Activated CD4-positive, alpha-beta T cell treated with anti-CD3 and anti-CD28 coated beads, Interleukin-10, Interleukin-2, amounts not matched to agents 100 ng/mL and 50 ng/mL, durations not matched to agents 16 hours and 8 hours (primary cell): ENCODE results near the gene APBA2.
A peak's percentile ranks its signal among the peaks of the same experiment; 100 is the strongest.

ENCODE experiments used
- DNase-seq: peaks from one replicate; pipeline ENCODE4 v3.0.0-alpha.2; 2020

Gene APBA2

DNA sequence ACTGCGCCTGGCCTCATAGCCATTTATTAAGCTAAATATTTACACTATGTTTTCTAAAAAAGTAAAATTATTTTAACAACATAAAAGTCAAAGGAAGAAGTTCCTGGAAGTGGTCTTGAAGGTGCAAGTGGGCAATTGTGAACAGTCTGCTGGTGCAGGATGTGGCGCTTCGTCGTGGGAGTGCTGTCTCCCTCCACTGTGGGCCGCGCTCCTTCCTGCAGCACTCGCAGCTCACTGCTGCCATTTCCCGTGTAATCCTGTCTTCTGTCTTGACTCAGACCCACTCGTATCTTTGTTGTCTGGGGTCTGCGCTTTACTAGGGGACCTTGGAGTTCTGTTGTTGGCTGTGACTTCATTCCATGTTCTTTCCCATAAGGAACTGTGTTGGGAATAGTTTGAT, 56.3 kb downstream of the APBA2 start:
- DNase-seq: no peak

DNA sequence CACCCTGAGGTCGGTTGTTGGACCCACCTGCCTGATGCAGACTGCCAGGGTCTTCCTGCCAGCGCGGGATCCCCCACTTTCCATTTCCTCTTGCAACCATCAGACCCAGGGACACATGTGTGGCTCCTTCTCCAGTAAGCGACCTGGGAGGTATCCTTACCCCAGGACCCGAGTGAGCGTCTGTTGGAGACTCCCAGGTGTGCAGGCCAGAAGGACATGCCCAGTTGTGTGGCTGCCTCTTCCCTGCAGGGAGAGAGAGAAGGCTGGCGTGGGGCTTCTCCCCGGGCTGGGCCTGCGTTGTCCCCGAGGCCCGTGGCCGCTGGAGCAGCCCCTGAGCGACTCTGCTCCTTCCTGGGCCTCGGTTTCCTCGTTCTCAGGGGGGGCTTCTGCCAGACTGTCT, 56.8 kb downstream of the APBA2 start:
- no peak for DNase-seq

DNA sequence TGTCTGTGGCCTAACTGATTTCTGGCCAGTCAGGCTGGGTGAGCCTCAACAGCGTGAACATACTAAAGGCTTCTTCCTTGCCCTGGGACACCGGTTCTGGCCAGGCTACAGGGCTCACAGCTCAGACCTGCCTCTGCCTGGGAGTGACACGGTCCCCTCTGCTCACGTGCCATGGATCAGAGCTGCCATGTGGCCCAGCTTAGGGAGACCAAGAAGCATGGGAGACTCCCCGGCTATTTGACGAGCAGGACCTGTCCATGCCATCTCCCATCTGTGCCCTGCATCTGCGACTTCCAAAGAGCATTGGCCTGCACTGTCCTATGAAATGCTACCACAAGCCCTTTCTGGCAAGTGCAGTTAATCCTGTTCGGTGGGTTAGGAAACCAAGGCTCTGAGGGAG, 57.4 kb downstream of the APBA2 start:
- DNase-seq: no peak

DNA sequence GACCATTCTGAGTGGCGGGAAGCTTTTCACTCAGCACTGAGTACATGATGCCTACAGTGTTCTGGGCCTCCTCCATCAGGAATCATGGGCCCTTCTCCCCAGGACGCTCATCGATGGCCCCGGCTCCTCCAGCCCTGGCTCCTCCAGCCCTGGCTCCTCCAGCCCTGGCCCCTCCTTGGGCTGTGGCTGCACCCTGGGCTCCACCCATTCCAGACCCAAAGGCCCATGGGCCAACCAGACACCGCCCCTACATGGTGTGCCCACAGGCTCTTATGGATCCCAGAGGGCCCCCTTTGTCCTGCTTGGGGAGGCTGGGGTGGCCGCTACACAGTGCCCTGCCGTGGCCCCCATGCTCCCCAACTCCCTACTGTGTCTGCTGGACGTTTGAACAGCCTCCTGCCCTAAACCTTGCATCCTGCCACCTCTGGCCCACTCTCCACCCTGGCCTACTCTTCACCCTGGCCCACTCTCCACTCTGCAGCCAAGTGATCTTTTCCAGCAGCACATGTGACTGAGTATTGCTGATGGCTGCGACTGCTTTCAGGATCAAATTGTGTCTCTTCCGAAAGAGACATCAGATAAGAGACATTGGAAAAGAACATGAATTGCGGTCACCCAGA, 57.9 kb downstream of the APBA2 start:
- DNase-seq: no peak

DNA sequence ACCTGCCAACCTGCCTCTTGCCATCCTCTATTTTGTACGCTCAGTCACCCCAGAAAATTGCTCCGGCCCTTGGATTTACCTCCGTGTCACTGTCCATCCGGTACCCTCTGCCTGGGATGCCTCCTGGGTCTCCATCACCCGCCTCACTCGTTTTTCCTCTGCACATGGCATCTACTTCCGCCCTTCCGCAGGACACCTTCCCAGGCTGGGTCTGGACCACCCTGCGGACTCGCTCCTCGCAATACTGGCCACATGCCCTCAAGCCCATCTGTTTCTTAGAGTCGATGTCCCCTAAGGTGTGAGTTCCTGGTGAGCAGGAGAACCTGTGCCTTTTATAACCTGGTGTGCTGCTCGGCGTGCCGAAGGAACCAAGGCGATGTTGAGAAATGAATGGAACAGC, 58.5 kb downstream of the APBA2 start:
- no peak for DNase-seq

DNA sequence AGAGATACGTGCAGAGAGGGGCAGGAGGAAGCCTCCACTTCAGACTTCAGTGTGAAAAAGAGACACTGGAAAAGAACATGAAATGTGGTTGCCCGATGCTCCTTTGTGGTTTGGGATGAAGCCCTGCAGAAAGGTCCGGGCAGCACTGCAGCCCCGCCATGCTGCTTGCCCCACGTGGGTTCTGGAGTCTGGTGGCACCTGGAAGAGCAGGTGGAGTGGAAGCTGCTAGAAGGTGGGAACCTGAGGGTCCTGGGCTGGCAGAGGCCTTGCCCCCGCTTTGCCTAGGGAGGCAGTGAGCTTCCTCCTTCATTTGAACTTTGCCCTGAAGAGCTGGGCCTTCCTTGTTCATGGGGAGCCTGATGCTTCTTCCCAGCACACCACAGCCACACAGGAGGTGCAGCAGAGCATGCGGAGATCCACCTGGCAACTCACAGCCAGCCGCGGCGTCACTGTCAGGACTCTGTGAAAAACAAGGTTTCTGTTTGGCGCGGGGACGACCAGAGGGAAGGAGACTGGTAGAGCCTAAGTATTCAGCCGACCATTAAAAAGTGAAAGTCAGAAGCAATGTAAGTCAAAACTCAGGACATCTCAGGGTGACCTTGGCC, 59.0 kb downstream of the APBA2 start:
- no peak for DNase-seq

DNA sequence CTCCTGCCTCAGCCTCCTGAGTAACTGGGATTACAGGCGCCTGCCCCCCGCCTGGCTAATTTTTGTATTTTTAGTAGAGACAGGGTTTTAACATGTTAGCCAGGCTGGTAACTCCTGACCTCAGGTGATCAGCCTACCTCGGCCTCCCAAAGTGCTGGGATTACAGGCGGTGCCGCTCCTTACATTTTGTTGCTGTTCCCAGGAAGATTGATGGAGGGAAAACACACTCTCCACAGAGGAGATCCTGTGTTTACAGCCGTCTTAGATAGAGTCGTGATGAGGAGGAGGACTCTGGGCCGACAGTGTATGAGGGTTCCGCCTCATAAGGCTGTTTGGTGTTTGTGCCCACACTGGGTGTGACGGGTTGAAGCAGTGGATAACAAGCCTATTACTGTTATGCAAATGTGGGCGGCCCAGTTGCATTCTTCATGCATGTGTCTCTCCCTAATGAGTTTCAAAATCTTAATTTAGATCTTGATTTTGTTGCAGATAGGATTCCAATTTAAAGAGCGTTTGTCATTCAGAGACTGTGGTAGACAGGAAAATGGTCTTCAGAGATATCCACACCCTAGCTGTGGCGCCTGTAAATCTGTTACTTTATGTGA, 60.0 kb downstream of the APBA2 start:
- no peak for DNase-seq

DNA sequence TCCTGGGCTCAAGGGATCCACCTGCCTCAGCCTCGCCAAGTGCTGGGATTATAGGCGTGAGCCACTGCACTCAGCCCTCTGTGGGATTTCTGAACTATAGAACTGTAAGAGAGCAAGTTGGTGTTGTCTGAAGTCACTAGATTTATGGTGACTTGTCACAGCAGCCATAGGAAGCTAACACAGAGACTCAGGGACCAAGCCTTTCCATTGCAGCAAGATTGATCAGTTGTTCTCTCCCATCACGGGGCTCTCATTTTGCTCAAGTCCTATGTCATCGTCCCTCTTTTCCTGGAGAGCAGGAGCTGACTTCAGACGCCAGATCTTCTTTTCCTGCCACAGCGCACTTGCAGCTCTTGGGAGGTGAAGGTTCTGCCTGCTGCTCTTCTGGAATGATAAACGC, 61.0 kb downstream of the APBA2 start:
- no peak for DNase-seq

DNA sequence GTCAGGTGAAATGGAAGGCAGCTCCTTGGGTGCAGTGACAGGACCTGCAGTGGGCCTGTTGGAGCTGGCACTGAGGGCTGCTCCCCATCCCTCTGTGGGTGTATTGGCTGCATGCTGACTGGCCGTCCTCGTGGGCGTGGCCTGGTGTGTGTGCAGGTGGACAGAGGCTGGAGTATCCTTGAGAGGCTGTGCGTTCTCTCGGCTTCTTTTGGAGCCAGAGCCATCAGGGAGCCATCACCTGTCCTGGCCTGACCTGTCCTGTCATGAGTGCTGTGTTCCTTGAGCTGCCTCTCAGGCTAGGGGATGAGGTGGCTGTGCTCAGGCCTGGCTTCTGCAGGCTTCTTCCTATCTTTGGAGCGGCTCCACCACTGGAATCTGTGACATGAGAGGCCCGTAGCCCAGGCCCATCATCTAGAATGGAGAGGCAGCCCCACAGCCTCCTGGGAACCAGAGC, 61.5 kb downstream of the APBA2 start:
- no peak for DNase-seq

DNA sequence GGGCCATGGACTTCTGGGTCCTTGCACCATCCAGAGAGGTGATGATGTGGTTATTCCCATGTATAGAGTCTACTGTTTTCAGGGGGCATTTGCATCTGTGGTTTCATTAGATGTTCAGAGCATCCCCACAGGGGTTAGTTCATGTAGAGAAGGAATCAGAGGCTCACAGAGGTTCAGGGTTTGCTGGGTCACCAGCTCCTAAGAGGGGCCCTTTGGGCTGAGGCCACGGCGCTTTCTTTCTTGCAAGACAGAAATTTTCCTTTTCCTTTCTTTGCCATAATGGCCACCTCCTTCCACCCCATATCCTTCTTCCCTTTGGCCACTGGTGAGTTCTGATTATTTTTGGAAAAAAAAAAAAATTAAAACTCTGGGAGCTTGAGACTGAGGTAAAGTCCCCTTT, 62.3 kb downstream of the APBA2 start:
- DNase-seq: no peak

DNA sequence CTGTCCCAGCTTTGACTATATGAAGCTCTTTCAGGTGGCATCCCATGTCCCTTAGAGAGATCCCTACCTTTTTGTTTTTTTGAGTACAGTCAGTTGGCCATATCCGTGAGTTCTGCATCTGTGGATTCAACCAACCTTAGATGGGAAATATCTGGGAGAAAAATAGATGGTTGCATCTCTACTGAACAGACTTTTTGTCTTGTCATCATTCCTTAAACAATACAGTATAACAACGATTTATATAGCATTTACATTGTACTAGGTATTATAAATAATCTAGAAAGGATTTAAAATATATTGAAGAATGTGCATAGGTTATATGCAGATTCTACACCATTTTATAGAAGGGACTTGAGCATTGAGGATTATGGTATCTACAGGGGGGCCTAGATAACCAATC, 65.1 kb downstream of the APBA2 start:
- no peak for DNase-seq

DNA sequence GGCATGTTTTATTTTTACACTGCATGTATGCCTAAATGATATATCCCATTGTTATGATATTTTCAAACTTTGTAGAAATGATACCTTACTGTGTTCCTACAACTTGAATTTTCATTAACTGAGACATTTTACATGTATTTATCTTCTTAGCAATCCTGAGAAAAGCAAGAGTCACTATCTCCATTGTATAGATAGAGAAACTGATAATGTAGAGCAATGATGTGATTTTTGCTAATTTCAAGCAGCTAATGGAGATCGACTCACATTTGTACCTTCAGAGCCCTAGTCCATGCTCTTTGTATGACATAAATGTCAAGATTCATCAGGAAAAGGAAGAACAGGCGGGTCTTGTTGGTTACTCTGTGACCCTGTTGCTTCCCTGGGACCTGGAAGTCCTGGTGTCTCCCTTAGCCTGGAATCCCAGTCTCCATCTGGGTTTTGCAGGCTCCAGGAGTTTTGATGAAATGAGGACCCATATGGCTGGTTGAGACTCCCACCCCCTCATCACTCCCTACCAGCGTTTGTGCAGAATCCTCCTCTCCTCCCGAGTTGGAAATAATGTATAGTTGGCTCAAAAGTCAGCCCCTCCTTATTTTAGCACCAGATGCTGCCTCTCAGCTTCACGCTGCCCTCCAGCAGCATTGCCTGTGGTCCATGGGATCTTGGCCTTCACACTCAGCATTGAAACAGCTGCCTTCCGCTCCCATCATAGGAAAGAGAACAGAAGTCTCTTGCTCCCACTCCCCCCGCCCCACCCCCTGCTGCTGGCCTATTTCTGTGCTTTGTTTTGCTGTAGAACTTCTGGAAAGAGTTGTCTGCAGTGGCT, 67.1 kb downstream of the APBA2 start:
- no peak for DNase-seq

DNA sequence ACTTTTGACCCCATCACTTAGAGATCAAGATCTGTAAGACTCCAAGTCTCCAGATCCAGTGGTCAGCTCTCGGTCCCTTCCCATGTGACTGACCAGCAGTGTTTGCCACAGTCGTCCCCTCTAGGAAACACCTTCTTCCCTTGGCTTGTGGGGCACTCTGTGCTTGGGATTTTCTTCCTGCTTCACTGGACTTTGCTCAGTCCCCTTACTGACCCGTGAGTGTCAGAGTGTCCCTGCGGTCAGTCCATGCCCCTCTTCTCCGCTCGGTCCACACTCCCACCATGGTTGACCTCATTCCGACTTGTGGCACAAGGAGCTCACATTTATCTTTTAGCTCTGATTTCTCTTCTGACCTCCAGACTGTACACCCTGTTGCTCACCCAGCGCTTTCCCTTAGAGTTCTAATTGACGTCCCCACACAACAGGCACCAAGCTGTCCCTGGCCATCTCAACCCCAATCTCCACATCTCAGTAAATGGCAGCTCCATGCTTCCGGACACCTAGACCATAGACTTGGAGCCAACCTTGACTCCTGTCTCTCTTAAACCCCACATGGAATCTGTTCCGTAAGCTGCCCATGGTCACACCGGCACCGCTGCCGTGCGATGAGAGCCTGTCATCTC, 67.9 kb downstream of the APBA2 start:
- no peak for DNase-seq

DNA sequence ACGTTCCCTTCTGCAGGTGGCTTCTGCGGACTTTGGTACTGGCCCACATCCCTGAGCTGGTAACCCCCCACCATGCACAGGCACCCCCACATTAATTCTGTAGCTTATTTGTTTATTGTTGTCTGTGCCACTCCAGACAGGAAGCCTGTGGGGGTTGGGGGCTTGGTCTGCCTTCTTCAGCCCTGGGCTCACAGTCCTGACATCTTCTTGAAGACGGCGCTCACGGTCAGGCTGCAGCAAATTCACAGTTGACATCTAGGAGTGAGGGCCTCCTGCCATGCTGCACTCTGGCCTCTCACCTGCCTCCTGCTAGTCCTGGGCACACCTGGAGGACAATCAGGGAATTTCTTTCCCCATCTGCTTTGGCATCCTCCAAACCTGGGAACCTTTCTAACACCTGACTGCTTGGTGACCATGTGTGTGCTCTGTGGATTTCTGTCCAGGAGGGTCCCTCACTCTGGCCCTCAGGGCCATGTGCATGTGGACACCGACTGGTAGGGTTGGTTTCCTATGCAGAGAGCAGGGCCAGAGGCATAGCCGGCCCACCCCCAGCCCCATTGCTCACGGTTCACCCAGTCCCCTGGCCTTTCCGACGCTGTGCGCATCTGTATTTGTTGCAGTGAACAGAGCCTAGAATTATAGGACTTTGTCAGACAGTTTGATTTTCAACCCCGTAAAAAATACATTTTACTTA, 68.8 kb downstream of the APBA2 start:
- DNase-seq: no peak

DNA sequence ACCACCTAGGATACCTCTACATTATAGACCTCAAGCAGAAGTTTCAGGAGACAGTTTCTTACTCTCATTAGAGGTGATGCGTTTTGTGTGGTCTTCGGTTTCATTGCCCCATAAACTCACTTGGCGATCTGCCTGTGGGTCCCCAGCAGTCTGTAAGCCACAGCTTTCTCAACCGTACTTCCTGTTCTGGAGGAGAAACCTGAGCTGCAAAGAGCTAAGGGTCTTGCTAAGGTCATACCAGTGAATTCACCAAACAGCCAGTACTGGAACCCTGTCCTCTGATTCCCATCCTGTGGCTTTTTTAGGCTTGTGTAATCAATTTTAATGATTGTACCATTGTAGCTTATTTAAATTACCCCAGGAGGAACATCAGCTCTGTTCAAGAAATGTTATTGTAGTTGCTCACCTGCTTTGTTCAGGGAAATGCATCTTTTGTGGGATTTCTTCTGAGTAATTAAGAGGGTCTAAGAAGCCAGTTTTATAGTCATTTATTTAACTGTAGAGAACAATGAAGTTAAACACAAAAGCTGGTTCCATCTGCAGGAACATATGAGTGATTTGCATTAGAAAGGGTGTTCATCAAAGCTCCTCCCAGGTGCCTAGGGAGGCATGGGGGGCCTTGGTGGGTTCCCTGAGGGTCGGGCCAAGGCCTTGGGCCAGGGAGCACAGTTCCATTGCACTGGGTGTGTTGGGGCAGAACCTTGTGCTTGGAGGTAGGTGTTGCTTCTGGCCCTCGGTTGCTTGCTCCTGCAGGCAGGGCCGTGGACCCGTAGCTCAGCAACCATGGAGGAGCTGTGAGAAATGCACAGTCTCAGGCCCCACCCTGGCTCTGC, 69.6 kb downstream of the APBA2 start:
- DNase-seq: peak; percentile 13

DNA sequence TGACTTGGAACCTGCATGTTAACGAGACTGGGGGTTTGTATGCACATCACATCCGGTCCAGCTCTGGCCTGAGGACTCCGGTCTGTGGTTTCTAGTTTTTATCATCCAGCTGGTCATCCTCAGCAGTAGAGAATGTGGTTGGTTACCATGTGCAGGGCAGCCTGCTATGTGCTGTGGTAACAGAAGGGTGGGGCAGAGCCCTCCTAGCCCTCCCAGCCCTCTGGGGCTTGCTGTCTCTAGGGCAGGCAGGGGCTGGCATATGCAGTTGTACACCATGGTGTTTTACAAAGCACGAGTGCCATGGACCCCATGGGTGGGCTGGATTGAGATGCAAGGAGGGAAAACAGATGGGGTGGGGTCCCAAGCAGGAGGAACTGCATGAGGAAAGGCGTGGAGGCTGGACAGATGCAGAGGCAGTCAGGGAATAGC, 70.2 kb downstream of the APBA2 start:
- DNase-seq: no peak

DNA sequence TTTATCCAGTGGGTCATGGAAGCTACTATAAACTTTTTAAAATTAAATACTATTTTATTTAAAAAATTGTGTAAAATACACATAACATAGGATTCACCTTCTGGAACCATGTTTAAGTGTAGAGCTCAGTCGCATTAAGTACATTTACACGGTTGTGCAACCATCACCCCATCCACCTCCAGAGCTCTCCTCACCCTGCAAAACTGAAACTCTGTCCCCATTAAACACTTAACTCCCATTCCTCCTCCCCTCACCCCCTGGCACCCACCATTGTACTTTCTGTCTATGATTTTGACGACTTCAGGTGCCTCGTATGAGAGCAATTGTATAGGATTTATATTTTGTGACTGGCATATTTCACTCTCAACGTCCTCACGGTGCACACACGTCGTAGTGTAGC, 70.7 kb downstream of the APBA2 start:
- no peak for DNase-seq

DNA sequence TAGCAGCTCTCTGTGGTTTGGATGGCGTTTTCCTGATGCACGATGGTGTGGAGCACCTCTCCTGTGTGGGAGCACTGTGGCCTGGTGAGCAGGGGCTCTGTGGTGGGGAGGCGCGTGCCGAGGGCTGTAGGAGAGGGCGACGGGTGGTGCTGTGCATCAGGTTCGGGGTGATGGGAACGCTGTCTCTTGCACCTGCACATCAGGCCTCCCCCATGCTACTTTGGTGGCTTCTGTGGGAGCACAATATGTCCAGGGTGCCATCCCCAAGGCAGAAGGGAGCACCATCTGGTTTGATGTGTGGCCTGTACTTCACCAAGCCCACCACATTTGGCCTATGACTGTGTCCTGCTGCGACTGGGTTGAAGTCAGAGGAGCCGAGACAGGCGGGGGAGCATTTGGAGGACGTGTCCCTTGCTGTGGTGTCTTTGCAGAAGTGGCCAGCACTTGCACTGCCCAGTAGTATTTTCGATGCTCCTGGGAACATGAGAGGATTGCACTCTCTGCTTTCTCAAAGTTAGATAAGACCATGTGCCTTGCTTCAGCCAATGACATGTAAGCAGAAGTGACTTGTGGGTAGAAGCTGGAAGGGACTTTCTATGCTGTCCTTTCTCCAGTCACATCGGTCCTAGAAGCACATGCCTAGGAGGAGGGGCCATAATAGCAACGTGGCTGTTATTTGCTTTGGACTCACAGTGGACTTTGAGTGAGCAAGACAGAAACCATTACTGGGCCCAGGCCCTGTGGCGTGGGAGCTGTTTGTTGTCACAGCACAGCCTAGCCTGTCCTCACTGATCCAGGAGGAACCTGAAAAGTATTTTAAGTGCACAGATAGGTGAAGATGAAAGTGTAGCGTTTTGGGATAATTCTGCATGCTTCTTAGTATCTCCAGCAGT, 72.1 kb downstream of the APBA2 start:
- DNase-seq: no peak

DNA sequence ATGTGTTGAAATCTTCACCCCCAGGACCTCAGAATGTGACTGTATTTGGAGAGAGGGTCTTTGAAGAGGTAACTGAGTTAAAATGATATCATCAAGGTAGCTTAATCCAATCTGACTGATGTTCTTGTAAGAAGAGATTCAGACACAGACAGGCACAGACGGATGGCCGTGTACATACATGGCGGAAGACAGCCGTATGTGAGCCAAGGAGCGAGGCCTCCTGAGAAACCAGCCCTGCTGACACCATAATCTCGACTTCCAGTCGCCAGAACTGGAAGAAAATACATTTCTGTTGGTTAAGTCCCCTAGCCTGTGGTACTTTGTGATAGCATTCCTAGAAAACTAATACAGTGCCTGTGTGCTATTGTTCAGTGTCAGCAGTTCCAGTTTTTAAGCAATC, 73.6 kb downstream of the APBA2 start:
- DNase-seq: no peak

DNA sequence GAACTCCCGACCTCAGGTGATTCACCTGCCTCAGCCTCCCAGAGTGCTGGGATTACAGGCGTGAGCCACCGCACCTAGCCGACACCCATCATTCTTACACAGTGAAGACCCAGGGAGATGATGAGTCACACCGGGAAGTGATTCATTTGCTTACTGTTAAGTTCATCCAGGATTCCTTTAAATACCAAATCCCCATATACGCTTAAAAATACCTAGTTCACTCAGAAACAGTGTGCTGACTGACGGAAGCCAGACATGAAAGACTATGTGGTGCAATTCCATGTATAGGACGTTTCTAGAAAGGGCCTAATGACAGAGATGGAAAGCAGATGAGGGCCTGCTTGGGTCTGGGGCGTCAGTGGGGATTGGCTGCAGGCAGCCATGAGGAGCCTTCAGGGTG, 75.2 kb downstream of the APBA2 start:
- DNase-seq: no peak

DNA sequence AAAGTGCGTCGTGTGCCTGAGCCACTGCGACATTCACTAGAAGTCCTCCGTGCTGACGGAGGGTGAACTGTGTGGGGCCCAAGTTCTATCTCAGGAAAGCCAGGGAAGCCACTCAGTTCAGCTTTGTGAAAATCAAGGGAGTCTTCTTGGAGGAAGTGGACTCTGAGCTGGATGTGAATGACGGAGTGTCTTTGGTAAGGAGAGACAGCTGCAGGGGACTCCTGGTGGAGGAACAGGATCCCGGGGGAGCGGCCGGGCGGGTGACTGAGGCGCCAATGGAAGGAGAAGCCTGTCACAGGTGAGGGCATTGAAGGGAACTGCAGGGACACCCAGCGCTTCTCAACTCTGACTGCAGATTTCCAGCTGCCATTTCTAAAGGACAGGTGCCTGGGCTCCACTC, 75.6 kb downstream of the APBA2 start:
- DNase-seq: no peak
